Activated CD4-positive, alpha-beta T cell treated with anti-CD3 and anti-CD28 coated beads, Interleukin-2, amount 50 U/mL, for 4 hours (primary cell): ENCODE results near the gene MYMX.

Source experiments
- DNase-seq, 2 experiments: peaks; one replicate each; pipeline ENCODE4 v3.0.0-alpha.2; 2020

MYMX gene

GRCh38 chr6:44265722-44266233, 49.1 kb downstream of the MYMX start:
- DNase-seq: no peak

GRCh38 chr6:44266347-44266746, 49.6 kb downstream of the MYMX start:
- no peak for DNase-seq

GRCh38 chr6:44267252-44267651, 50.5 kb downstream of the MYMX start:
- no peak for DNase-seq
